Stimulated activated CD4-positive, alpha-beta T cell treated with anti-CD3 and anti-CD28 coated beads, Interleukin-15, amount 100 ng/mL, for 24 hours (primary cell): ENCODE measurements around the gene ZFAND3.
A peak's percentile ranks its signal among the peaks of the same experiment; 100 is the strongest.
"Not testable (repeated sequence)": the region's sequence is repeated elsewhere in the genome, so short reads cannot be mapped to it uniquely, and the experiment has no call there.

ENCODE experiments used
- DNase-seq: peaks from one replicate; pipeline ENCODE4 v3.0.0-alpha.2; 2020

The ZFAND3 gene

DNA sequence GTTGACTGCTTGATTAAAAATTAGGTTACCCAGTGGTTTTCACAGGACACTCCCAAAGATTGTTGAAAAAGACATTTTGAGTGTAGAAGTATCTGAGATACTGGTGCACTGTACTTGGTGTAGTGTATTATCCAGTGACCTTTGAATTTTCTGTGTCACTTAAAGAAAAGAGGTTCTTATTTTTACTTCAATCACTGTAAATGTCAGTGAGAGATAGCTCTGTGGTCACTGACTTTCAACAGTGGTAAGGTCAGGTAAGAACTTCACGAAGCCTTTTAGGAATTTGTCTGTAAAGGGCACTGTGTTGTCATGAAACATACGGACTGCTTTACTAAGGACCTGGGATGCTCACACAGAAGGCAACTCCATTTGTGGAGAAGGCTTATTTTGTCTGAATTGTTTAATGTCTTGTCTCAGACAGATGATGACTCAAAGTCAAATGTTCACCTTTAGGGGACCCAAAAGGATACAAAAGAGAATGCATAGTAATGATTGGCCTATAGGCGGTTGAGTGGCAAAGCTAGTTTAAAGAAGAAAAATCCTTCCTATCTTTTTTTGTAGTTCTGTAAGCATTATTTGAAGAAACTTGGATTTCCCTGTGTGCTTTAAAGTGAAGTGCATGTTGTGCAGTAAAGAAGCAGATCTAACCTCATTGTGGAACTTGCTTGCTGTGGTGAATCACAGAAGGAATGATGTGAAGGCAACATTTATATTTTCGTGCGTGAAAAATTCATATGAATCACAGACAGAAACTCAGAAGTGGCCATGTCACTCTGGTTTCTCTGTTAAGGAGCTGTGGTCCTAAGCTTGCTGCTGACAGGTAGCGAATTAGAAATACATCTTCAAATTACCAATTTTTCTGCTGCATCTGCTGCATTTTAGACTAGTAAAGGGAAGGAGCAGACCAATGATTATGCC is 47.3 kb downstream of the ZFAND3 start:
- no peak for DNase-seq

DNA sequence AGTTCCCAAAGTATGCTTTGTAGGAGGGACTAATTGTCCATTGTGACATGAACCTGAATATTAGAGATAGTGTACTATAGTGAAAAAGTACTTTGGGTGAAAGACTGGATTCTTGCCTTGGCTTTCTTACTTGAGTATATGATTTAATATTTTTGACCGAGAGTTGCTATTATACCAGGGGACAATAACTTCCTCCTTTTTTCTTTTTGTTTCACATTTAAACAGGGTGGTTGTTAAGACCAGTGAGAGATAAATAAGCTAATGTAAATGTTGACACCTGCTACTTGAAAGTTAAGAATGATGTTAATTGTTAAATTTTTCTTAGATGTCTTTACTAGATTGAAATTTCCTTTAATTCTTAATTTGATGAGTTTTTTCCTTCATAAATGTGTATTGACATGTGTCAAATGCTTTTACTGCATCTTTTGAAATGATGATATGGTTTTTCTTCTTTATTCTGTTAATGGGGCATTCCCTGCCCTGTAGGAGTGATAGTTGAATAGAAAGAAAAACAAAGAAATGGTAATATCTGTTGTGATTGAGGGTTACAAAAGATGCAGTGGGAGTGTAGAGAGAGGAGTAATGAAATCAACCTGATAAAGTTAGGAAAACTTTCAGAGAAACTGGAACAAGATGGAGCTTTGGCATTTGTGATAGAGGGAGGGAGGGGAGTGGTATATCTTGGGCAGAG is 48.4 kb downstream of the ZFAND3 start:
- DNase-seq, result no peak

DNA sequence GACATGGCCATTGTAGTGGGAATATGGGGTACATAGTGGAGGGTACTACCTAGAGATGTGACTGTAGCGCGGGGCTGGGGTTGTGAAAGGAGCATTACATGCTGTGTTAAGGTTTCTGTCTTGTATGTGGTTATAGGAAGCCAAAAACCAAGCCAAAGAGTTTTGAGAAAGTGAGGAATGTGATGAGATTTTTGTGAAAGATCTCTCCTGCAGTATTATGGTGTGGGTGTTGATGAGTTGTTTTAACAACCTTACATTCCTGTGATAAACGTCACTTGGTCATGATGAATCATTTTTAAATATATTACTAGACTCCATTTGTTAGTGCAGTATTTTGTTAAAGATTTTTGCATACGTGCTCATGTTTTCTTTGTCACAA is 48.9 kb downstream of the ZFAND3 start:
- peak; percentile 17 for DNase-seq

DNA sequence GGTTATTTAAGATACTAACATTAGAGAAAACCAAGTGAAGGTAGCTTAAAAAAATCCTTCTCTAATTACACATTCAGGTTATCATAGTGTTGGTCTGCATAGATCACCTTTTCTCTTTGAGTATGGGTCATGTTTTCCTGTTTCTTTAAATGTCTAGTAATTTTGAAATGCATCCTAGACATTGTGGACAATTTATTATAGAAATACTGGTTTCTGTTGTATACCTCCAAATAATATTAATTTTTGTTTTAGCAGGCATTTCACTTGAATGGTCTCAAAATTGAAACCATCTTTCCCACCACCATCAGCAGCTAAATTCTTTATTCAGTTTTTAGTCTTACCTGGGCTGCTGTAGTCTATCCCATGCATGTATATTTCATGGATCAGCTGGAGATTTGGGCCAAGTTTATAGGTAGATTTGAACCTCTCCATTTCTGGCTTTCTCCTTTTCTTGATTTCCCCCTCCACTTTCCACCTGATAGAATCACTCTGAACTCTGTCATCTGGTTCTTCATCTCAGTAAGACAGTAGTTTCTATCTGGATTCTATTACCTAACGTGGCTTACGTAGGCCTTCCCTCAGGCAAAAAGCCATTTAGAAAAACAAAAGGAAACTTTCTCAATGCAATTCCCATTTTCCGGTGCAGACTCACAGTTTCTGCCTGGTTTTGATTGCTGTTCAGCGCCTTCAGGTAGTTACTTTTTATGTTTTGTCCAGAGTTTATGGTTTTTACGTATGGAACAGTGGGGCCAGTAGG is 52.3 kb downstream of the ZFAND3 start:
- DNase-seq, result no peak

DNA sequence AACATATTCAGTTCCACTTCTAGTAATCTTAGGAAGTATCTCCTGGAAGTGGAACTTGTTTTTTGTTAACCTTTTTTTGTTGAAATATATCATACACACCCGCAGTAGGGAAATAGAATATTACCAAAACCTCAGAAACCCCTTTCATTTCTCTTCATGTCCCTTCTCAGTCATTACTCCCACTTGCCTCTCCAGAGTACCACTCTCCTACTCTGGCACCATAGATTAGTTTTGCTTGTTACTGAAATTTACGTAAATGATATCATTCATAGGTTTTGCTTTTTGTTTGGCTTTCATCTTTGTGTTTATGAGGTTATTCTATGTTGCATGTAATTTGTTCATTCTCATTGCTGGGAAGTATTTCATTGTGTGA is 52.8 kb downstream of the ZFAND3 start:
- no peak for DNase-seq

DNA sequence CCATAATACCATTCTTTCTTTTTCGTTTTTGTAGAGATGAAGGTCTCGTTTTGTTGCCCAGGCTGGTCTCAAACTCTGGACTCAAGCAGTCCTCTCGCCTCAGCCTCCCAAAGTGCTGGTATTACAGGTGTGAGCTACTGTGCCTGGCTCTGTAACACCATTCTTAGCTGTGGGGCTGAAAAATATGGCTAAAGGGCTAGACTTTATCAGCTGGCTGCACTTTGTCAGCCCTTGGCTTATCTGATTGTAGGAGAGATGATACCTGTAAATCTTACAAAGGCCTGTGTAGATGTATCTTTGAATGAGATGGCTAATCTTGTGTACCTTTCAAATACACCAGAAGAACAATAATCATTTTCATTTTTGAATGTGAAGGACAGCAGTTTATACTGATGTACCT is 55.2 kb downstream of the ZFAND3 start:
- DNase-seq, result no peak

DNA sequence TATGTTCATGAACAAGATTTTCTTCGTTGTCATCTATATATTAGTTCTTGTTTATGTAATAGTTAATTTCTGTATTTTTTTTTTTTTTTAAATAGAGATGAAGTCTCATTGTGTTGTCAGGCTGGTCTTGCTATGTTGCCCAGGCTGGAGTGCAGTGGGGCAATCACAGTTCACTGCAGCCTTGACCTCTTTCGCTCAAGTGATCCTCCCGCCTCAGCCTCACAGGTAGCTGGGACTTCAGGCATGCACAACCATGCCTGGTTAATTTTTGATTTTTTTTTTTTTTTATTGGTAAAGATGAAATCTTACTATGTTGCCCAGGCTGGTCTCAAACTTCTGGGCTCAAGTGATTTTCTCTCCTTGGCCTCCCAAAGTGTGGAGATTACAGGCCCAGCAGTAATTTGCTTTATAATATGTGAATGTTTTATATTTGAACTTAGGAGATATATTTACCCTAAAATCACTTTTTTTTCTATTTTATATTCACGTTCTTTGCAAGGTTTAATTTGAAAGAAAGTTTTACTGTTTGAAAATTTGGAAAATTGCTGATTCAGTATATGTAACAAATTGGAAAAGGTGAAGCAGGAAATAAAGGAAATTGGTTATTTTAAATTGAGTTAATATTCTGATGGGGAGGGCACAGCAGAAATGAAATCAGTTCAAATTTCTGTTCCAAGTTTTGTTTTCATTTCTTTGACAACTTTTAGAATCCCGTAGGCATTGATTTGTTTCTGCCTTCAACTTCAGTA is 56.2 kb downstream of the ZFAND3 start:
- DNase-seq, result no peak

DNA sequence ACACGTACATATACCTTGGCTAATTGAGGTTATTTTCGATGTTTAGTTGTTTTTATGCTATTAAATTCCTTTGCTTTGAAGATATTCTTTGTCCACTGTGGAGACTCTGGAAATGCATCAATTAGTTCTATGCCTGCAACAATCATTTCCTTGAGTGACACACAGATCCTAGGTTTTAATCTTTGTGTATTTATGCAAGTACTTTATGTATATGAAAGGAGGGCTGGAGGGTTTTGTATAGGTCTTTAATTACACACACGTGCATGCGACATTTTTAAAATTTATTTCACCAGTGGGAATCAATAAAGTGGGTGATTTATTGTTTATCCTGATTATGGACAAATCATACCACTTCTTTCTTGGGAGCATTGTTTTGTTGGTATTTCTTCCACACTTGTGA is 57.3 kb downstream of the ZFAND3 start:
- no peak for DNase-seq

DNA sequence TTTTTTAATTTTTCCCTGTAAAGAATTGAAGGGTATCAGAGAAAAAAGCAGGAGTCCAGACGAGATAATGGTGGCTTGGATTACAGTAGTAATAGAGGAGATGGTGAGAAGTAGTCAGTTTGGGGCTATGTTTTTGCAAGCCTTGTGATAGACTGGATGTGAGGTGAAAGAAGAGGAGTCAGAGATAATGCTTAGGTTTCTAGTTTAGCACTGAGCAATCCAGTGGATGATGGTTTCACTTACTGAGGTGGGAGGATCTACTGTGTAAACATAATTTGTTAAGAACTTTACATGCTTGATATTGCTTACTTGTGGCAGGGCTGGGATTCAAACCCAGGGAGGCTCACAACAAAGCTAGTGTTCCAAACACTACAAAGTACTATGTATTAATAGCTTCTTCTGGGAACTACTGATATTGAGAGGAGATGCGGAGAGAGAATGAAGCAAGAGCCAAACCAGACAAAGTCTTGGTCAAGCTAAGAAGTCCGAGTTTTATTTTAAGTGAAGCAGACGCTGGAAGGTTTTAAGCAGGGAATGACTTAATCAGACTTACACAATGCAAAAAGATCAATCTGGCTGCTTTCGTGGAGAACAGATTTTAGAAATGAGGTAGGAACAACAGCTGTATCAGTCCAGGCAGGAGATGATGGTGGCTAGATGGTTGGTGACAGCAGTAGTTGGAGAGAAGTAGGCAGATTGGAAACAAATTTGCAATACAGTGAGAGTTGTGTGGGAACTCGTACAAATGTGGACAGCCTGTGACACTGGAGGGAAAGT is 58.0 kb downstream of the ZFAND3 start:
- no peak for DNase-seq

DNA sequence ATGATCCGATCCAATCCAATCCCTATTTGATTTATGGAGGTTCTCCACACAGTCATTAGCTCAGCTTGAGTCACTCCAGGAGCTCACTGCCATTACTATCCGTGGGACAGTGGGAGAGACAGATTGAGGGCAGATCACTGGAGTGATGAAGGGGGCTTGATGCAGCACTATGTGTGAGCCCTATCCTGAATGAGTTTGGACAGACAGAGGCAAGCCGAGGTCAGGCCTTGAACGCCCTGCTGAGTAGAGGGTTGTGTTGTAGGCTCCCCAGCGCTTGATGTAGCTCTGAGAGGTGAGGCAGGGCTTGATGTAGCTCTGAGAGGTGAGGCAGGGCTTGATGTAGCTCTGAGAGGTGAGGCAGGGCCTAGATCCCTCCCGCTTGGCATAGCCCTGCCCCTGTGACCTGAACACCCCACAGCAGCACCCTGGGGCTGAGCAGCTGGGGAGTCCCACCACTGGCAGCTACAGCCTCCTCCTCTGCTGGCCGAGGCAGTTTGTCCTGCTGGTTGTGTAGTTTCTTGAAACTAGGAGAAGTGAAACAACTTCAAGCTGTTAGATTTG is 58.7 kb downstream of the ZFAND3 start:
- no peak for DNase-seq

DNA sequence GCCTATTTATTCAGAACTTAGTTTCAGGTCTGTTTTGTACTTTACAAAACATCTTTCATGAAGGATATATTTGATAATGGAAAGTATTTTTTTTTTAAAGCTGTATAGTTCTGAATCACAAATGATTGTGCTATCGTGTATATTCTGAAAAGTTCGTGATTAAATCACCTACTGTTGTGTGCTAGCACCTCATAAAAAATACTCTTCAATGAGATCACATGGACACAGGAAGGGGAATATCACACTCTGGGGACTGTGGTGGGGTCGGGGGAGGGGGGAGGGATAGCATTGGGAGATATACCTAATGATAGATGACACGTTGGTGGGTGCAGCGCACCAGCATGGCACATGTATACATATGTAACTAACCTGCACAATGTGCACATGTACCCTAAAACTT is 61.1 kb downstream of the ZFAND3 start:
- not testable (repeated sequence) for DNase-seq

DNA sequence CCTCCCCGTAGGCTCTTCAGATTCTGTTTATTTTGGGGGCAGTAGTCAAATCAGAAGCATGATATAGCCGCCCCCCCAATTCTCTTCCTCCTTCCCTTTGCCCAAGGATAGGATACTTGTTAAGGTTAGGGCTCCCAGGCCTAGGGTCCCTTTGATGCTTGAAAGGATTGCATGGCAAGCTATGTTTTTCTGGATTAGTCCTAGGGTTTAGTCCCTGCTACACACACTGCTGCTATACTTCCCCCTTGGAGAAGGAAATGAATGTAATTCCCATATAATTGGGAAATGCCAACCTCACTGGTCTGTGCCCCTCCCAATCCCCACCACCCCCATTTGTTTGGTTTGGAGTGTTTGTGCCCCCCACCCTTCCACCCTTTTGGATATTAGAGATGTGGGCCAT is 62.8 kb downstream of the ZFAND3 start:
- DNase-seq, result no peak

DNA sequence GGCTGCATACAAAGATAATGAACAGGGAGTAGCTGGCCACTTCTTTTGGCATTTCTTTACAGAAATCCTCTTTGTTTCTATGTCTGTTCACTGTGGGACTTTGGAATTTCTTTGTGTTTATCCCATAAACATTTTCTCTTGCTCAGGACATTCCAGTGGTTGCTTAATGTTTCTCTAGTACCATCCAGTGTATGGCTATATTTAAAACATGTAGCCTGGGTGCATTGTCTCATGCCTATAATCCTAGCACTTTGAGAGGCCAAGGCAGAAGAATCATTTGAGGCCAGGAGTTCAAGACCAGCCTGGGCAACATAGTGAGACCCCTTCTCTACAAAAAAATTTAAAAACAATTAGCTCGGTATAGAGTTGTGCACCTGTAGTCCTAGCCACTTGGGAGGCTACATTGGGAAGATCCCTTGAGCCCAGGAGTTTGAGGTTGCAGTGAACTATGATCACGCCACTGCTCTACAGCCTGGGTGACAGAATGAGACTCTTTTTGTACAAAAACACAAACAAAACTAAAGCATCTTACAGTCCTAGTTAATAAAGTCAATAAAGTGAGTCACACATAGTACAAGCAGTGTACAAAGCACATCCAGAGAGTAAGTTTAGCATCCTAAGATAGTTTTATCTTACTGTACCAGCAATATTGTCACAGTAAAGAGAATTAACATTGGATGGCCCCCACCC is 63.3 kb downstream of the ZFAND3 start:
- DNase-seq, result no peak

DNA sequence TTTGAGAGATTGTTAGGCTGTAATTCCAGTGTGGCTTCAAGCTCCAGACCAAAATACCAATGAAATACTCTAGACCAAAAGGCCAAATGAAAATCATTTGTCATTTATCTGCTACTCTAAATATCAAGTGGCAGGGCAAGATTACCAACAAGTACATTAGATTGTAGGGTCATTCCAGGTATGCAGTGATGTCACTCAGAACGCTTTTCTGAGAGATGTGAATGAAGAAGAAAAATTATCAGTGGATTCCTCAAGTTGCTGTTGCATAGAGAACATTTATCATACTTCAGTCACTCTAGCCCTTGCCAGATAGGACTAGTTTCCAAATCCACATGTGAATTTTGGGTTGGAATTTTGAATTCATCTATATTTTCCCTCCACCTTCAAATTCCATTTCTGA is 65.0 kb downstream of the ZFAND3 start:
- DNase-seq, result no peak

DNA sequence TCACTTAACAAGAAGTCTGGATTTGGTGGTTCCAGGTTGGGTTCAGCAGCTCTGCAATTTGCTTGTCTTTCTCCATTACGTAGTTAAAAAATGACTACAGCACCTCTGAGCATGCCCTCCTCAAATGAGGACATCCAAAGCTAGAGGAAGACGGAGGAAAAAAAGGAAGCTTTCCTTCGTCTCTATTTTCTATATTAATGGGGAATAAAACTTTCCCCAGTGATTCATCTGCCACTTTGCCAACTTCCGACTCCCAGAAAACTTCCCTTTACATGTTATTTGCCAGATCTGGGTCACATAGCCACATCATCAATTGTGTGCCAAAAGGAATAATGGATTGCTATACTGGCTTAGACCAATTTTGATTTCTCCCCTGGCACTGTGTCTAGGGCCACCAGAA is 69.5 kb downstream of the ZFAND3 start:
- DNase-seq, result no peak

DNA sequence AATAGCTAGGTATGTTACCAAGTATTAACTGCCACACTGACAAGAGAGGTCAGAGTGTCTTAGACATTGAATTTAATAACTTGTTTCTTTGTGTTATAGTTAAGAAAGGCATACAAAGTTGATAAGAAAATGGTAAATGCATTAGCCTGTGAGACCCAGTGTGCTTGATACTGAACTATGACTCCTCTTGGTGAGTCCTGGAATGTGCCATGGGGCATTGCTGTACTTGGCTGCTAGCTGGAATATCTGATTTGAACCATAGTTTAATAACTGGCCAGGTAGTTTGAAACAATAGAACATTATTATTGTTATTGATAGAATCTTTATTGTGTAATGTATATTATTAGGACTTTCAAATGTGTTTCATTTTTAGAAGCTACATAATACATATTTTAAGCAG is 70.0 kb downstream of the ZFAND3 start:
- DNase-seq, result no peak

DNA sequence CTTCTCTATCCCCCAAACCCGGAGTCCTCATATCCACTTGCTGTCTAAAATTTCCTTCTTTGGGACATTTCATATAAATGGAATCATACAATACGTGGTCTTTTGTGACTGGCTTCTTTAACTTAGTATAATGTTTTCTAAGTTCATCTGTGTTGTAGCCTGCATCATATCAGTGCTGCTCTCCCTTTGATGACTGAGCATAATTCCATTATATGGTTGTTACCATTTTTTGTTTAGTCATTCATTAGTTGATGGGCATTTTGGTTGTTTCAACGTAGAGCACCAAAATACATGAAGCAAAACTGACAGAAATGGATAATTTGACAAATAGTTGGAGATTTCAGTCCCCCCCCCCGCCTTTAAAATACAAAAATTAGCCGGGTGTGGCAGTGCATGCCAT is 71.5 kb downstream of the ZFAND3 start:
- no peak for DNase-seq

DNA sequence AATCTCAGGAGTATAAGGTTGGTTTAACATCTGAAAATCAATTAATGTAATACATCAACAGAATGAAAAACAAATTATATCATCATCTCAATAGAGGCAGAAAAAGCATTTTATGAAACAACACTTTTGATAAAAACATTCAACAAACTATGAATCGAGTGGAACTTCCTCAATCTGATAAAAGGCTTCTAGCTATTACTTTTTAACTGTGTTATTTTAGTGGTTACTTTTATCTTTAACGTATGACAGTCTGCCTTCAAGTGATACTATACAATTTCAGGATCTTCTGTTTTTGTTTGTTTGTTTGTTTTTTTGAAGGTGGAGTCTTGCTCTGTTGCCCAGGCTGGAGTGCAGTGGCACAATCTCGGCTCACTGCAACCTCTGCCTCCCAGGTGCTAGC is 73.7 kb downstream of the ZFAND3 start:
- DNase-seq, result no peak

DNA sequence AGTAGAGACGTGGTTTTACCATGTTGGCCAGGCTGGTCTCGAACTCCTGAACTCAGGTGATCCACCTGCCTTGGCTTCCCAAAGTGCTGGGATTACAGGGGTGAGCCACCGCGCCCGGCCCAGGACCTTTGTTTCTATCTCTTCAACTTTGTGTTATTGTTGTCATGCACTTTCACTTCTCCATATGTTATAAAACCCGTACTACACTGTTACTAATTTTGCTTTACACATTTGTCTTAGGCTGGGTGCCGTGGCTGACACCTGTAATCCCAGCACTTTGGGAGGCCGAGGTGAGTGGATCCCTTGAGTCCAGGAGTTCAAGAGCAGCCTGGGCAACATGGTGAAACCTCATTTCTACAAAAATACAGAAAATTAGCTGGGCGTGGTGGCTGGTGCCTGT is 74.2 kb downstream of the ZFAND3 start:
- DNase-seq, result not testable (repeated sequence)

DNA sequence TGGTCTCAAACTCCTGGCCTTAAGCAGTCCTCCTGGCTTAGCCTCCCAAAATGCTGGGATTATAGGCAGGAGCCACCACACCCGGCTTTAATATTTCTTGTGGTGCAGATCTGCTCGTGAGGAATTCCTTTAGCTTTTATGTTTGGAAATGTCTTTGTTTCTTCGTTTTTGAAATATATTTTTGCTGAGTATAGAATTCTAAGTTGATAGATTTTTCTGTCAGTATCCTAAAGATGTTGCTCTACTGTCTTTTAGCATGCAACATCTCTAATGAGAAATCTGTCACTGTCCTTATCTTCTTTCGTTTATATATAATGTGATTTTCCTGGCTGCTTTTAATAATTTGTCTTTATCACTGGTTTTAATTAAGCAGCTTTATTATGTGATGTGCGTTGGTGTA is 75.1 kb downstream of the ZFAND3 start:
- DNase-seq, result no peak

DNA sequence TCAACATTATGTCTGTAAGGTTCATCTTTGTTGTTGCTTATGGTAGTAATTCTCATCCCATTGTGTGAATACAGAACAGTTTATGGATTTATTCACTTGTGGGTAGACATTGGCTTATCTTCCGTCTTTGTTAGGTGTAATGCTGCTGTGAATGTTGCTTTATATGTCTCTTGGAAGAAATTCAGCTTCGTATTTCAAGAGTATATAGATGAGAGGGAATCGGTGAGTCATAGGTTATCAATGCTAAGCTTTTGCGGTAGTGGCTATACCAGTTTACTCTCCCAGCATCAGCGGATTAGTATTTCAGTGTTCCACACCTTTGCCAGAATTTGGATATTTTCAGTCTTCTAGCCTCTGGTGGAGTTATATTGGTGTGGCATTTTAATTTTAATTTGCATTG is 77.8 kb downstream of the ZFAND3 start:
- no peak for DNase-seq
